ENCODE data around the gene ZNF200. TPM values are rescaled to one million over a fixed set of nuclear protein-coding genes. Genes with fewer than 3 reads are reported as not detected.

Gene ZNF200
- total RNA-seq, 1 experiment from 2014 or later = 8.8 TPM

GRCh38 chr16:3223913-3224515, 10.9 kb downstream of the ZNF200 start:
- BruUV-seq (replicated peaks) = no TSS peak
- CTCF ChIA-PET = no interaction called here

GRCh38 chr16:3220839-3221238, 14.1 kb downstream of the ZNF200 start:
- Histone ChIP-seq H3K27ac (ENCODE audit: low read depth, low read length) (no peak overlapping the region), H3K4me2 (ENCODE audit: low read length) (no peak overlapping the region), H3K9me3 (ENCODE audit: control insufficient read depth in 1 of 2, insufficient read depth in 1 of 2, low read depth in 1 of 2, low read length in 2 of 2) (peaks cover 23 to 30% of the 10 kb centered on the region in 2 experiments), H3K4me1 (ENCODE audit: control insufficient read depth in 1 of 2, insufficient read depth in 2 of 2, low read length in 2 of 2) (no peaks in the 10 kb centered on the region), H3K9ac (ENCODE audit: low read length) (no peak overlapping the region), H3K79me2 (ENCODE audit: insufficient read depth, low read length) (no peaks in the 10 kb centered on the region), H3K9me2 (ENCODE audit: insufficient read depth) (no peaks in the 10 kb centered on the region), H2AFZ (ENCODE audit: low read depth, low read length, poor library complexity, severe bottlenecking) (no peak overlapping the region), H3K4me3 (replicated peaks in 1 of 2; ENCODE audit: low read depth in 1 of 2, low read length in 2 of 2) (no peak overlapping the region), H3K36me3 (ENCODE audit: control insufficient read depth in 1 of 2, insufficient read depth in 2 of 2, low read length in 2 of 2) (peaks cover 3 to 31% of the 10 kb centered on the region in 2 experiments; a peak in 2 of 4 replicates), H3K27me3 (ENCODE audit: insufficient read depth, low read length) (no peaks in the 10 kb centered on the region), H4K20me1 (ENCODE audit: insufficient read depth) (no peaks in the 10 kb centered on the region)
- POLR2A ChIA-PET = no interaction called here
- RAD21 ChIA-PET (ENCODE audit: low non-redundant PET in 1 of 2, low total read pairs in 2 of 2, uncharacterized antibody in 2 of 2, unreplicated experiment in 2 of 2) = no interaction called here
- no peak for DNase-seq (ENCODE audit: low read depth, low spot score)
- intact Hi-C loops (cut with micrococcal nuclease) = no loop called here
- CTCF ChIA-PET = no interaction called here
- BruUV-seq (replicated peaks) = no TSS peak
- ATAC-seq = no peak
- TF ChIP-seq ZBTB33 (IDR thresholded peaks at IDR 0.05; ENCODE audit: extremely low read depth, insufficient replicate concordance, low read length) (no peak), MAX (IDR thresholded peaks at IDR 0.05) (no peak), CBX3 (IDR thresholded peaks at IDR 0.05; ENCODE audit: low read depth) (no peak), EGR1 (IDR thresholded peaks at IDR 0.05; ENCODE audit: low read depth) (no peak), CEBPB (IDR thresholded peaks at IDR 0.05; ENCODE audit: low read depth) (no peak), EZH2phosphoT487 (IDR thresholded peaks at IDR 0.05; ENCODE audit: borderline replicate concordance) (no peak), FOSL1 (IDR thresholded peaks at IDR 0.05; ENCODE audit: low read depth) (no peak), JUND (IDR thresholded peaks at IDR 0.05) (no peak), SIN3A (IDR thresholded peaks at IDR 0.05; ENCODE audit: low read depth) (no peak), ATF3 (IDR thresholded peaks at IDR 0.05) (no peak), TCF7L2 (IDR thresholded peaks at IDR 0.05; ENCODE audit: borderline replicate concordance, extremely low read depth, insufficient read depth, insufficient read length) (no peak)

More at GRCh38 chr16:3223913-3224515, 10.9 kb downstream of the ZNF200 start:
- no peaks in the 10 kb centered on the region for H4K20me1 ChIP-seq (ENCODE audit: insufficient read depth)
- no peak for DNase-seq (ENCODE audit: low read depth, low spot score)
- ChIA-PET POLR2A (no interaction called here), RAD21 (ENCODE audit: low non-redundant PET in 1 of 2, low total read pairs in 2 of 2, uncharacterized antibody in 2 of 2, unreplicated experiment in 2 of 2) (no interaction called here)
- peaks cover 23 to 34% of the 10 kb centered on the region in 2 experiments for H3K9me3 ChIP-seq (ENCODE audit: control insufficient read depth in 1 of 2, insufficient read depth in 1 of 2, low read depth in 1 of 2, low read length in 2 of 2)
- ATAC-seq = no peak
- peaks cover 3 to 53% of the 10 kb centered on the region in 2 experiments; a peak in 2 of 4 replicates for H3K36me3 ChIP-seq (ENCODE audit: control insufficient read depth in 1 of 2, insufficient read depth in 2 of 2, low read length in 2 of 2)
- H3K4me2 ChIP-seq (ENCODE audit: low read length) = no peak overlapping the region
- TF ChIP-seq ZBTB33 (IDR thresholded peaks at IDR 0.05; ENCODE audit: extremely low read depth, insufficient replicate concordance, low read length) (no peak), CBX3 (IDR thresholded peaks at IDR 0.05; ENCODE audit: low read depth) (peak; percentile 42; the same call in 1 of the 2 replicates)
- no peaks in the 10 kb centered on the region for H3K9me2 ChIP-seq (ENCODE audit: insufficient read depth)
- H3K4me3 ChIP-seq (replicated peaks in 1 of 2; ENCODE audit: low read depth in 1 of 2, low read length in 2 of 2) = no peak overlapping the region
- no peaks in the 10 kb centered on the region for H3K79me2 ChIP-seq (ENCODE audit: insufficient read depth, low read length)
- intact Hi-C loops (cut with micrococcal nuclease) = no loop called here
- H2AFZ ChIP-seq (ENCODE audit: low read depth, low read length, poor library complexity, severe bottlenecking) = no peak overlapping the region
- no peaks in the 10 kb centered on the region for H3K4me1 ChIP-seq (ENCODE audit: control insufficient read depth in 1 of 2, insufficient read depth in 2 of 2, low read length in 2 of 2)
- H3K9ac ChIP-seq (ENCODE audit: low read length) = no peak overlapping the region
- no peak overlapping the region for H3K27ac ChIP-seq (ENCODE audit: low read depth, low read length)
- H3K27me3 ChIP-seq (ENCODE audit: insufficient read depth, low read length) = no peaks in the 10 kb centered on the region
